Cardiac fibroblast (primary cell): ENCODE data around the gene C17orf114.

Experiments
- DNase-seq, 2 donors: peaks; one replicate each; pipeline versions ENCODE4 v3.0.0 to v3.0.0-alpha.2; 2010; ENCODE audit warnings: low read depth in 2 of 2
- H3K4me3 ChIP-seq, 2 donors: replicated peaks in 1 of 2; 1 replicate in 1 of 2; 2 replicates in 1 of 2; pipeline ENCODE4 v1.5.1; 2011; ENCODE audit warnings: low read depth in 2 of 2, low read length in 2 of 2, mild to moderate bottlenecking in 2 of 2, moderate library complexity in 1 of 2
- CTCF ChIP-seq: IDR thresholded peaks from one replicate; pipeline ENCODE4 v1.5.1; 2011; ENCODE audit warnings: low read depth, mild to moderate bottlenecking, low read length, inconsistent platforms

C17orf114 gene

GRCh38 chr17:4843321-4844000 lies 41.3 kb upstream of the C17orf114 start:
- H3K4me3 ChIP-seq, result no peak overlapping the region
- DNase-seq, result no peak
- no peak for TF ChIP-seq CTCF

GRCh38 chr17:4842376-4842775 lies 40.2 kb upstream of the C17orf114 start:
- no peak for TF ChIP-seq CTCF
- DNase-seq, result no peak
- H3K4me3 ChIP-seq, result no peak overlapping the region

GRCh38 chr17:4840893-4841242 lies 38.7 kb upstream of the C17orf114 start:
- TF ChIP-seq CTCF, result no peak
- DNase-seq, result no peak
- no peak overlapping the region for H3K4me3 ChIP-seq

- no peak overlapping the region for H3K4me3 ChIP-seq
- no peak for TF ChIP-seq CTCF
- DNase-seq, result no peak
Measured at GRCh38 chr17:4839965-4840892, 38.1 kb upstream of the C17orf114 start.

GRCh38 chr17:4839221-4839620 lies 37.1 kb upstream of the C17orf114 start:
- DNase-seq, result no peak
- H3K4me3 ChIP-seq, result no peak overlapping the region
- no peak for TF ChIP-seq CTCF

- no peak for TF ChIP-seq CTCF
- no peak overlapping the region for H3K4me3 ChIP-seq
- no peak for DNase-seq
Measured at GRCh38 chr17:4838309-4838785, 36.2 kb upstream of the C17orf114 start.
